ENCODE measurements around the gene GNB3. TPM values are rescaled to one million over a fixed set of nuclear protein-coding genes. Genes with fewer than 3 reads are reported as not detected.

Gene GNB3
- total RNA-seq, 1 donor from 2014 or later = 9.0 TPM

GRCh38 chr12:6840330-6840729 is 395 bp upstream of the GNB3 start:
- Mint-ChIP-seq H3K4me1 (ENCODE audit: unreplicated experiment) (no peaks in the 10 kb centered on the region), H3K27me3 (ENCODE audit: unreplicated experiment) (peaks cover 10% of the 10 kb centered on the region), H3K4me3 (ENCODE audit: unreplicated experiment) (no peak overlapping the region), H3K36me3 (ENCODE audit: low read depth, unreplicated experiment) (peaks cover 30% of the 10 kb centered on the region), H3K9me3 (ENCODE audit: unreplicated experiment) (no peaks in the 10 kb centered on the region), H3K27ac (ENCODE audit: unreplicated experiment) (no peak overlapping the region)
- DNase-seq (ENCODE audit: low spot score) = no peak
- no peak for TF ChIP-seq CTCF (IDR thresholded peaks at IDR 0.05; ENCODE audit: unreplicated experiment)

- no peak for DNase-seq (ENCODE audit: low spot score)
- TF ChIP-seq CTCF (IDR thresholded peaks at IDR 0.05; ENCODE audit: unreplicated experiment) = no peak
- Mint-ChIP-seq H3K36me3 (ENCODE audit: low read depth, unreplicated experiment) (peaks cover 29% of the 10 kb centered on the region), H3K9me3 (ENCODE audit: unreplicated experiment) (no peaks in the 10 kb centered on the region), H3K4me3 (ENCODE audit: unreplicated experiment) (no peak overlapping the region), H3K4me1 (ENCODE audit: unreplicated experiment) (no peaks in the 10 kb centered on the region), H3K27ac (ENCODE audit: unreplicated experiment) (no peak overlapping the region), H3K27me3 (ENCODE audit: unreplicated experiment) (peaks cover 10% of the 10 kb centered on the region)
These were observed 1.4 kb downstream of the GNB3 start for GRCh38 chr12:6842075-6842474.

GRCh38 chr12:6843118-6843902 is 2.6 kb downstream of the GNB3 start:
- H3K9me3 Mint-ChIP-seq (ENCODE audit: unreplicated experiment) = no peaks in the 10 kb centered on the region
- H3K36me3 Mint-ChIP-seq (ENCODE audit: low read depth, unreplicated experiment) = peaks cover 34% of the 10 kb centered on the region
- no peaks in the 10 kb centered on the region for H3K4me1 Mint-ChIP-seq (ENCODE audit: unreplicated experiment)
- no peak overlapping the region for H3K27ac Mint-ChIP-seq (ENCODE audit: unreplicated experiment)
- peak; percentile 17 for TF ChIP-seq CTCF (IDR thresholded peaks at IDR 0.05; ENCODE audit: unreplicated experiment)
- H3K27me3 Mint-ChIP-seq (ENCODE audit: unreplicated experiment) = peaks cover 13% of the 10 kb centered on the region
- DNase-seq (ENCODE audit: low spot score) = peak; percentile 36
- H3K4me3 Mint-ChIP-seq (ENCODE audit: unreplicated experiment) = no peak overlapping the region

GRCh38 chr12:6845395-6845794 is 4.7 kb downstream of the GNB3 start:
- no peak for TF ChIP-seq CTCF (IDR thresholded peaks at IDR 0.05; ENCODE audit: unreplicated experiment)
- Mint-ChIP-seq H3K27me3 (ENCODE audit: unreplicated experiment) (peaks cover 14% of the 10 kb centered on the region), H3K36me3 (ENCODE audit: low read depth, unreplicated experiment) (peaks cover 49% of the 10 kb centered on the region), H3K4me3 (ENCODE audit: unreplicated experiment) (no peak overlapping the region), H3K27ac (ENCODE audit: unreplicated experiment) (no peak overlapping the region), H3K4me1 (ENCODE audit: unreplicated experiment) (peaks cover 4% of the 10 kb centered on the region), H3K9me3 (ENCODE audit: unreplicated experiment) (no peaks in the 10 kb centered on the region)
- DNase-seq (ENCODE audit: low spot score) = no peak

GRCh38 chr12:6846316-6846869 is 5.7 kb downstream of the GNB3 start:
- no peaks in the 10 kb centered on the region for H3K9me3 Mint-ChIP-seq (ENCODE audit: unreplicated experiment)
- peaks cover 14% of the 10 kb centered on the region for H3K27me3 Mint-ChIP-seq (ENCODE audit: unreplicated experiment)
- no peak overlapping the region for H3K27ac Mint-ChIP-seq (ENCODE audit: unreplicated experiment)
- DNase-seq (ENCODE audit: low spot score) = no peak
- TF ChIP-seq CTCF (IDR thresholded peaks at IDR 0.05; ENCODE audit: unreplicated experiment) = no peak
- H3K36me3 Mint-ChIP-seq (ENCODE audit: low read depth, unreplicated experiment) = peaks cover 49% of the 10 kb centered on the region
- no peak overlapping the region for H3K4me3 Mint-ChIP-seq (ENCODE audit: unreplicated experiment)
- peaks cover 11% of the 10 kb centered on the region for H3K4me1 Mint-ChIP-seq (ENCODE audit: unreplicated experiment)
